HG02870 (cell line): ENCODE measurements around the gene DIP2C.
"Not testable (repeated sequence)": the region's sequence is repeated elsewhere in the genome, so short reads cannot be mapped to it uniquely, and the experiment has no call there.

Source experiments
- ATAC-seq: cut with Tn5 transposase; IDR thresholded peaks from one replicate; pipeline ENCODE4 v1.9.1; 2021; ENCODE audit warnings: mild to moderate bottlenecking, moderate library complexity; ENCODE audit not compliant: unreplicated experiment

DIP2C gene

DNA sequence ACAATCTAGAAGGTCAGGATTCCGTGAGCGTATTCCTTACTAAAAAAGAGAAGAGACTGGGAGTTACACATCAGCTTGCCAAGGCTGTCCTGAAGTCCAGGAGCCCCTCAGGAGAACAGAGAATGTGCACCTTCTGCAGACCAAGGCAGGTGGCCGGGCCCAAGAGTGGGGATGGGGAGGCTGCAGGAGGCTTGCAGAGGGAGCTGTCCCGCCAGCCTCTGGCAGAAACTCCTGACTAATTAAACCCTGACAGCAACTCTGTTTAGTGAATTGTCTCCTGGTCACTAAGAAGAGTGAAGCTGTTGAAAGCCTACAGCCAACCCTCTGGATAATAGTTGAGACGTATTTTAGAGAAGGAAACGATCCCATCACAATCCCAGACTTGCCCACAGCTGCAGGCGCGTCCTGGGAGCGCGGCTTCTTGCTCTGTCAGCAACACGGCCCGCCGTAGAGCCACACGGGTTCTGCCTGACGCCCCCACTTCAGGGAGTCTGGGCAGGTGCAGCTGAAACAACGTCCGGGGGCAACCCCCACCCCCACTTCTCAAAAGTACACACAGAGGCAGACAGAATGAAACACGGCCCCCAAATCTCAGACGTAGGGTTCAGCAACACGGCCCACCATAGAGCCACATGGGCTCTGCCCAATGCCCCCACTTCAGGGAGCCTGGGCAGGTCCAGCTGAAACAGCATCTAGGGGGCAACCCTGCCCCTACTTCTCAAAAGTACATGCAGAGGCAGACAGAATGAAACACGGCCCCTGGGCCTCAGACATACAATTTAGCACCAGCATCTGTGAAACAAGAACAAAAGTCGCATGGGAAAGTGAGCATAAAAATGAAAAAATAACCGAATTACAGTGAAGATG is 45.2 kb downstream of the DIP2C start:
- ATAC-seq, result no peak

DNA sequence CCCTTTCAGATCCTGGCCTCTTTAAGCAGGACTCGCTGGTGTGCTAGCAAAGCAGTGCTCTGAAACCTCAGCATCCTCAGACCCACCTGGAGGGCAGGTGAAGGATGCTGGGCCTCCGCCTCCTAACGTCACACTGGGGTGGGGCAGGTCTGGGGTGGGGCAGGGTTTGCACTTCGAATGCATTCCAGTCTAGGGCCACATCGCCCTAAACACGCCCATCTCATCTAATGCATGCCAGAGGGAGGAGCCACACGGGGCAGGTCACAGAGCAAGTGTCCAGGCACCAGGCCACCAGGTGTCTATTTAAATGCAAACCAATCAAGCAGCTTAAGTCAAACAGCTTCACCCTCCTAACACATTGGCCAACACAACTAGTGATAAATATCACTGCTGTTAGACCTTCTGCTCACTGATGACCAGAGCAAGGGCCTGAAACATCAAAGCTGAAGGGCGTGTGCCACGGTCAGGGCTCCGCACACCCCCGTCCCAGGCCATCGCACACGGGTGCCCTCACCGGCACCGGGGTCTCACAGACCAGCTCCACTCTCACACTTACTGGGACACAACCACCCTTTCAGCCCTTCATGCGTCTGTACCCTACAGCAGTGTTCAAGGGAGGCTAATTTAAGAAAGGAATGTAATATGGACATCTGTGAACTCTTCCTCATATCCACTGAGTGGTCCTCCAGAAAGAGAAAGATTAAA is 47.1 kb downstream of the DIP2C start:
- ATAC-seq, result no peak

DNA sequence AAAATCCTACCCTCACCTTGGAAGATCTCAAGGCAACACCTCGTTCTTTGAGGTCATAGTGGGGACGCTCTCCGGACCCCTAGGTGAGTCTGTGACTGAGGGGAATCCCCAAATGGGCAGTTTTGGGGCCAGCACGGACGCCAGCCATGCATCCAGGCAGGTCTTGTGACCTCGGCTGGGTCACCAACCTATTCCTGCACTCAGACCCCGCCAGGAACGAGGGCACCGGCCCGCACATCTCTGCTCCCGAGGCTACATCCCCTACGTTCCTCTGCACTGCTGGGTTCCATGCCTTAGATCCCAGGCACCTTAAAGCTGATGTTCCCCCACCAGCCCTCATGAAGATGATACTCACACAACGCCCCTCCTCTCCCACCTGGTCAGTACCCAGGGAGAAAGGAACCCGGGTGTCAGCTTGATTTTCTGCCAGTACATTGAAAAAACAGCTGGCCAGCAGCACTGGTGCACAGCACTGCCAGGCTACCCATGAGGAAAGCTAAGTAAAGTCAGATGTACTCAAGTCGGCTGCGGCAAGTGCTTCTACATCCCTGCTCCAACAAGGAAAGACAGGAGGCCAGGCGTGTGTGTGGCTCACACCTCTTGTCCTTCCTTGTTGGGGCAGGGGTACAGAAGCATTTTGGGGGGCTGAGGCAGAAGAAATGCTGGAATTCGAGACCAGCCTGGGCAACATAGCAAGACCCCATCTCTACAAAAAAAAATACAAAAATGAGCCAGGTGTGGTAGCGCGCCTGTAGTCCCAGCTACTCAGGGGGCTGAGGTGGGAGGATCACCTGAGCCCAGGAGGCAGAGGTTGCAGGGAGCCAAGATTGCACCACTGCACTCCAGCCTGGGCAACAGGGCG is 48.1 kb downstream of the DIP2C start:
- no peak for ATAC-seq

DNA sequence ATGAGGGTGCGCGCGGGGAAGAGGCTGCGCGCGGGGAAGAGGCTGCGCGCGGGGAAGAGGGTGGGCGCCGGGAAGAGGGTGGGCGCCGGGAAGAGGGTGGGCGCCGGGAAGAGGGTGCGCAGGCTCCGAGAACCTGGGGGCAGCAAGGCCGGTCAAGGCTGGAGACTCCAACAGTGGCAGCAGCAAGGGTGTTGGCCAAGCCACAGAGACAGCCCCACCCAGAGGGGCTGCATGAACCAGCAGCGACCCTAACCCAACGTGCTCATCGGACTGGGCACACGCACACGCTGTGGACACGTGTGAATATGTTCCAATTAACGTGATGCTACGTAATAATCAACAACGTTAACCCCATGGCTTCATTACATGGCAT is 48.8 kb downstream of the DIP2C start:
- no peak for ATAC-seq

- no peak for ATAC-seq
Measured at GRCh38 chr10:639751-640672, 49.5 kb downstream of the DIP2C start.

- no peak for ATAC-seq
Measured at GRCh38 chr10:639001-639750, 50.3 kb downstream of the DIP2C start.

GRCh38 chr10:637771-638195 is 51.7 kb downstream of the DIP2C start:
- no peak for ATAC-seq

DNA sequence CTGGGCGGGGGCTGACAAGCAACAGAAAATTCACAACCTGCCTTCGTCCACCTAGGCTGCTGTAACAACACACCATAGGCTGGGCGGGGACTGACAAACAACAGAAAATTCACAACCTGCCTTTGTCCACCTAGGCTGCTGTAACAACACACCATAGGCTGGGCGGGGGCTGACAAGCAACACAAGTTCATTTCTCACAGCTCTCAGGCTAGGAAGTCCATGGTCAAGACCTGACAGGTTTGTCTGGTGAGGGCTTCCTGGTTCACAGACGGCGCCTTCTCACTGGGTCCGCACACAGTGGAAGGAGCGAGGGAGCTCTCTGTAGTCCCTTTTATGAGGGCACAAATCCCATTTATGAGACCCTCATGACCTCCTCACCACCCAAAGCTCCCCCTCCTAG is 52.2 kb downstream of the DIP2C start:
- no peak for ATAC-seq

- ATAC-seq, result no peak
Measured at GRCh38 chr10:636769-637168, 52.7 kb downstream of the DIP2C start.

- no peak for ATAC-seq
Measured at GRCh38 chr10:636016-636730, 53.3 kb downstream of the DIP2C start.

DNA sequence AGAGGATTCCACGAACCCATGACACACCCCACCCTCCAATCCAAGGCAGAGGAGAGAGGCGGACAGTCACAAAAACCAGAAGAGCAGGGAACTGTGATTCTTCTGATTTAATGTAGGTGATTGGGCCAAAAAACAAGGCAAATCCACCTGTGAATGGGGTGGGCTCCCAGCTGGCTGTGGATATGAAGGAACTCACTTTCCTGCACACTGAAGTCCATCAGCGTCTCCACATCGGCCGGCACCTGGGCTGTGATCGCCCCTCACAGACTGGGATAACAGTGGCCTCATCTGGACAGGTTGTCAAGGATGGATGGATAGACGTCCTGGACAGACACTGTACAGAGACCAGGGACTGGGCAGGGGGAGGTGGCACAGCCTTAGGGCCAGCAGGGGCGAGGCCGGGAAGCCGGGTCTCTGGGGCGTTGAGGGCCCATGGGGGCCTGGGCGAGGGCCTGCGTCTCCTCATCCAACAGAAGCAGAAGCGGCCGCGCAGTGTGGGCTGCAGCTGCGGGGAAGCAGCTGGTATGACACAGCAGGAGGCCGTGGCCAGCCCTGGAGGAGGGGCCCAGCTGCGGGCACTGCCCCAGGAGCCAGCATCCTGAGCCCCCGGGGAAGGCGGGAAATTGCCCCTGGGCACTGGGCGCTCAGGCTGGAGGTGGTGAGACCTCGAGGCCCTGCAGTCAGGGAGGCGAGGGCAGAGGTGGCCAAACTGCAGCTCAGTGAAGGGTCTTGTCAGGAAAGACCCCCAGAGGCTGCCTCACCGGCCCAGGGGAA is 54.2 kb downstream of the DIP2C start:
- no peak for ATAC-seq

- ATAC-seq, result no peak
Measured at GRCh38 chr10:634256-634655, 55.2 kb downstream of the DIP2C start.

GRCh38 chr10:633279-634245 is 55.9 kb downstream of the DIP2C start:
- ATAC-seq, result no peak

- not testable (repeated sequence) for ATAC-seq
Measured at GRCh38 chr10:632807-633177, 56.7 kb downstream of the DIP2C start.

GRCh38 chr10:632155-632806 is 57.2 kb downstream of the DIP2C start:
- not testable (repeated sequence) for ATAC-seq

DNA sequence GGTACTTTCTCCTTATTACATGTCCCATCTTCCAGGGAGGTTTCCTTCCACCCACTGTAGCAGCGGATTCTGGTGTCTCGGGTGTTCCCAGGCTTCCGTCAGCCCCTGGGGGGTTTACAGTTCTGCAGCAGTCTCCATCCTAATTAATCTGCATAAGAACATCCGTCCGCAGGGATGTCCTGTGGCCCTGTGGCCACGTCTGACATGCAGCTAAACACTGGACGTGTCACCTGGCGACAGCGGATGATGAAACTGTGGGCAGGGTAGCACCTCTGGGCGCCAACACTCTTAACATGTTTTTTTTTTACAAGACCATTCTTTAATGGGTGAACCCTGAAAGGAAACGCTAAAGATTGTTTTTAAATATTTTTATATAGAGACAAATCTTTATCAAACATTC is 58.2 kb downstream of the DIP2C start:
- no peak for ATAC-seq
